ENCODE measurements around the gene PLBD1.

DNA sequence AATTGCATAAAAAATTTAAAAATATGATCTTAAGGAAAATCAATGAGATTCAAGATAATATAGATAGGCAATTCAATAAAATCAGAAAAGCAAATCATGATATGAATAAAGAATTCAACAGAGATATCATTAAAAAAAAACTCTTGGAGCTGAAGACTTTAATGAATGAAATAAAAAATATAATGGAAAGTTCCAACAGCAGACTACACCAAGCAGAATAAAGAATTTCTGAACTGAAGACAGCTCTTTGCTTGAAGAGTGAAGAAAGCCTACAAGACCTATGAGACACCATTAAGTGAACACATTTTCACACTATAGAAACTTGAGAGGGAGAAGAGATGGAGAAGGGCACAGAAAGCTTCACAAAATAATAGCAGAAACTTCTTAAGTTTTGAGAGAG lies 45.9 kb downstream of the PLBD1 start:
- TF ChIP-seq, protein P1, sequence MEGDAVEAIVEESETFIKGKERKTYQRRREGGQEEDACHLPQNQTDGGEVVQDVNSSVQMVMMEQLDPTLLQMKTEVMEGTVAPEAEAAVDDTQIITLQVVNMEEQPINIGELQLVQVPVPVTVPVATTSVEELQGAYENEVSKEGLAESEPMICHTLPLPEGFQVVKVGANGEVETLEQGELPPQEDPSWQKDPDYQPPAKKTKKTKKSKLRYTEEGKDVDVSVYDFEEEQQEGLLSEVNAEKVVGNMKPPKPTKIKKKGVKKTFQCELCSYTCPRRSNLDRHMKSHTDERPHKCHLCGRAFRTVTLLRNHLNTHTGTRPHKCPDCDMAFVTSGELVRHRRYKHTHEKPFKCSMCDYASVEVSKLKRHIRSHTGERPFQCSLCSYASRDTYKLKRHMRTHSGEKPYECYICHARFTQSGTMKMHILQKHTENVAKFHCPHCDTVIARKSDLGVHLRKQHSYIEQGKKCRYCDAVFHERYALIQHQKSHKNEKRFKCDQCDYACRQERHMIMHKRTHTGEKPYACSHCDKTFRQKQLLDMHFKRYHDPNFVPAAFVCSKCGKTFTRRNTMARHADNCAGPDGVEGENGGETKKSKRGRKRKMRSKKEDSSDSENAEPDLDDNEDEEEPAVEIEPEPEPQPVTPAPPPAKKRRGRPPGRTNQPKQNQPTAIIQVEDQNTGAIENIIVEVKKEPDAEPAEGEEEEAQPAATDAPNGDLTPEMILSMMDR (conservative IDR thresholded peaks at IDR 0.05 in 1 of 2, IDR thresholded peaks at IDR 0.05 in 1 of 2; ENCODE audit: low read depth in 1 of 2, low read length in 2 of 2) = no peak
- no peak for TF ChIP-seq EZH2 (IDR thresholded peaks at IDR 0.05; ENCODE audit: low read length, missing control alignments)

Measured in fibroblast of lung (primary cell).